Glomerular endothelial cell (primary cell): Measurements from ENCODE around the gene NIBAN1. TPM values are rescaled to one million over a fixed set of nuclear protein-coding genes. Genes with fewer than 3 reads are reported as not detected.

ENCODE experiments used
- total RNA-seq: library from RNA; depleted of rRNA; stranded (reverse); fragments of >200 nt; gene quantifications from 2 replicates; pipeline ENCODE4 v1.2.3, GENCODE V29; 2015

The NIBAN1 gene
- total RNA-seq, 1 donor from 2014 or later = 19.7 TPM

Other genes starting within 250 kb of the NIBAN1 start
- 34.5 and 39.4 TPM in 2 replicates for gene EDEM3, start 219.7 kb downstream of the NIBAN1 start, total RNA-seq
- 22.3 and 25.3 TPM in 2 replicates for gene RNF2, start 71.0 kb upstream of the NIBAN1 start, total RNA-seq
- 18.9 and 26.2 TPM in 2 replicates for gene TRMT1L, start 182.4 kb upstream of the NIBAN1 start, total RNA-seq
- 3.9 and 4.0 TPM in 2 replicates for gene SWT1, start 182.7 kb upstream of the NIBAN1 start, total RNA-seq